Neuronal stem cell (in vitro differentiated cells): ENCODE measurements around the gene TNRC18.
"Not testable (repeated sequence)": the region's sequence is repeated elsewhere in the genome, so short reads cannot be mapped to it uniquely, and the experiment has no call there.

Source experiments
- DNase-seq: peaks from one replicate; pipeline ENCODE4 v3.0.0-alpha.2; 2013; ENCODE audit warnings: low spot score
- H2AFZ ChIP-seq: one replicate; pipeline ENCODE4 v1.6.1; 2013; ENCODE audit warnings: mild to moderate bottlenecking, low read length, inconsistent platforms
- H2AK5ac ChIP-seq: 2 replicates; pipeline ENCODE4 v1.6.1; 2013; ENCODE audit warnings: low read depth, mild to moderate bottlenecking, inconsistent platforms, low read length, moderate library complexity, mixed read lengths
- H2BK120ac ChIP-seq: 2 replicates; pipeline ENCODE4 v1.6.1; 2013; ENCODE audit warnings: low read depth, mild to moderate bottlenecking, inconsistent platforms, low read length, moderate library complexity, mixed read lengths
- H2BK12ac ChIP-seq: one replicate; pipeline ENCODE4 v1.6.1; 2013; ENCODE audit warnings: low read length, inconsistent platforms
- H2BK15ac ChIP-seq: 2 replicates; pipeline ENCODE4 v1.6.1; 2013; ENCODE audit warnings: mild to moderate bottlenecking, low read length, inconsistent platforms, mixed read lengths
- H2BK5ac ChIP-seq: one replicate; pipeline ENCODE4 v1.6.1; 2013; ENCODE audit warnings: inconsistent platforms, mild to moderate bottlenecking, low read length, moderate library complexity
- H3K14ac ChIP-seq: one replicate; pipeline ENCODE4 v1.6.1; 2013; ENCODE audit warnings: low read length, inconsistent platforms
- H3K18ac ChIP-seq: 2 replicates; pipeline ENCODE4 v1.6.1; 2013; ENCODE audit warnings: low read length, inconsistent platforms
- H3K23ac ChIP-seq: 2 replicates; pipeline ENCODE4 v1.6.1; 2013; ENCODE audit warnings: low read depth, mild to moderate bottlenecking, mixed read lengths, low read length, inconsistent platforms; ENCODE audit not compliant: poor library complexity
- H3K27ac ChIP-seq: replicated peaks from 3 replicates; pipeline ENCODE4 v1.5.1; 2013; ENCODE audit warnings: low read length, inconsistent platforms
- H3K27me3 ChIP-seq, 3 experiments: 2 replicates each; pipeline ENCODE4 v1.6.1; 2013; ENCODE audit warnings: low read length in 3 of 3, mild to moderate bottlenecking in 2 of 3, inconsistent platforms in 1 of 3, low read depth in 1 of 3, mixed read lengths in 1 of 3, moderate library complexity in 1 of 3; ENCODE audit not compliant: control insufficient read depth in 3 of 3, insufficient read depth in 3 of 3
- H3K36me3 ChIP-seq, 2 donors: replicated peaks in 1 of 2; 2 replicates each; pipeline ENCODE4 v1.6.1; 2013; ENCODE audit warnings: low read length in 2 of 2; ENCODE audit not compliant: control insufficient read depth in 2 of 2, insufficient read depth in 2 of 2
- H3K4ac ChIP-seq: 2 replicates; pipeline ENCODE4 v1.6.1; 2013; ENCODE audit warnings: inconsistent platforms, mild to moderate bottlenecking, low read length, moderate library complexity
- H3K4me1 ChIP-seq, 2 donors: 1 replicate in 1 of 2; 2 replicates in 1 of 2; pipeline ENCODE4 v1.6.1; 2013; ENCODE audit warnings: low read length in 2 of 2, low read depth in 1 of 2; ENCODE audit not compliant: control insufficient read depth in 2 of 2, insufficient read depth in 1 of 2
- H3K4me2 ChIP-seq: one replicate; pipeline ENCODE4 v1.6.1; 2013; ENCODE audit warnings: mild to moderate bottlenecking, low read length, inconsistent platforms; ENCODE audit not compliant: insufficient read depth, poor library complexity, severe bottlenecking
- H3K4me3 ChIP-seq, 2 donors: 2 replicates each; pipeline ENCODE4 v1.5.1; 2013; ENCODE audit warnings: low read length in 2 of 2, mild to moderate bottlenecking in 2 of 2, inconsistent platforms in 1 of 2, moderate library complexity in 1 of 2
- H3K79me1 ChIP-seq: one replicate; pipeline ENCODE4 v1.6.1; 2013; ENCODE audit warnings: low read depth, mild to moderate bottlenecking, inconsistent platforms, low read length, moderate library complexity
- H3K9ac ChIP-seq: one replicate; pipeline ENCODE4 v1.6.1; 2013; ENCODE audit warnings: mild to moderate bottlenecking, low read depth, low read length, inconsistent platforms; ENCODE audit not compliant: poor library complexity
- H3K9me3 ChIP-seq, 2 donors: replicated peaks in 1 of 2; 2 replicates each; pipeline versions ENCODE3 to v1.6.1; 2013; ENCODE audit warnings: low read length in 2 of 2, mild to moderate bottlenecking in 2 of 2, inconsistent platforms in 1 of 2, low read depth in 1 of 2, mixed read lengths in 1 of 2, moderate library complexity in 1 of 2; ENCODE audit not compliant: control insufficient read depth in 2 of 2, insufficient read depth in 1 of 2
- H4K8ac ChIP-seq: one replicate; pipeline ENCODE4 v1.6.1; 2013; ENCODE audit warnings: low read depth, mild to moderate bottlenecking, inconsistent platforms, low read length, moderate library complexity
- H4K91ac ChIP-seq: one replicate; pipeline ENCODE4 v1.6.1; 2013; ENCODE audit warnings: low read length, low read depth, mild to moderate bottlenecking, inconsistent platforms; ENCODE audit not compliant: poor library complexity
- WGBS, 2 donors: extraction: QIAGEN DNeasy Blood & Tissue Kit; methylation state at CpG; one replicate each; pipeline ENCODE4 v1.1.7; 2013; ENCODE audit warnings: missing lambda C conversion rate in 2 of 2, mixed read lengths in 1 of 2; ENCODE audit not compliant: insufficient read length in 2 of 2, insufficient replicate concordance in 1 of 2; ENCODE audit errors: extremely low coverage in 2 of 2; 5-methylcytosine and 5-hydroxymethylcytosine counted together

Gene TNRC18

DNA sequence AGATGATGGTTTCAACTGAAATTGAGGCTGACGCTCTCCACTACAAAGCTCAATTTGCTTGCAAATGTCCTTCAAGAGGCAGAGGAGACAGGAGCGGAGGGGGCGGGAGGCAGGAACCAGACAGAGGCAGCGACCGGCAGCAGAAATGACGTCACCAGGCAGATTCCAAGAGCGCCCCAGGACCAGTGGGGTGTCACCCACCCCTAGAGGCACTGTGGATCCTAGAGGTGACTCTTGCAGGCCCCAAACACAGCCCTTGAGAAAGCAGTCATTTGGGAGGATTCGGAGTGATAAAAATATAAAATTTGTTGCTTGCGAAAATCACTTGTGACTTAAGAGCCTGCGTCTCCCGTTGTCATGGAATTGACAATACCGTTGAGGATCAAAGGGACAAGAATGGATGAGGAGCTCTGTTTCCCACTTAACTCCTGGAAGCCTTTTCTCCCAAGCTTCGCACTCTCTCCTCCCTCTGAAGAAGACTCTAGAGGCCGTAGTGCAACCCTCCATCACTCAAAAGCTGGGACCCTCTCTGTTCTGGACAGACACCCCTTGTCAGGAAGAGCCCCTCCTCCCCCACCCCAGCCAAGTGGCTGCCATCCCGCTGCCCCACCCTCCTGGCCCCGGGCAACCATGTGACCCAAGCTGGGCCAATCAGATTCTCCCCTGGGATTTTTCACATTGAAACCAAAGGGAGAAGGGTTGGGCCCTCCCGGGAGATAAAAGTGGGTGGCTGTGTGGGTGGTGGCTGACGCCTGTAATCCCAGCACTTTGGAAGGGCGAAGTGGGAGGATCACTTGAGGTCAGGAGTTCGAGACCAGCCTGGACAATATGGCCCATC lies 157.2 kb downstream of the TNRC18 start:
- Histone ChIP-seq H4K91ac (no peak overlapping the region), H2BK120ac (no peak overlapping the region), H3K23ac (peak overlapping the region; percentile 67), H3K14ac (no peak overlapping the region), H3K4ac (no peak overlapping the region), H2BK5ac (no peak overlapping the region), H3K4me2 (no peak overlapping the region), H3K27ac (no peak overlapping the region), H3K9ac (no peak overlapping the region), H3K4me1 (peaks cover 12 to 17% of the 10 kb centered on the region in 2 donors), H3K4me3 (no peak overlapping the region), H2AK5ac (no peak overlapping the region), H3K9me3 (no peaks in the 10 kb centered on the region), H3K36me3 (no peaks in the 10 kb centered on the region), H4K8ac (no peak overlapping the region), H2BK12ac (no peak overlapping the region), H3K27me3 (no peaks in the 10 kb centered on the region), H2BK15ac (no peak overlapping the region), H2AFZ (peak overlapping the region; percentile 89), H3K79me1 (no peaks in the 10 kb centered on the region), H3K18ac (peak overlapping the region; percentile 7)
- DNase-seq: no peak
- no CpG with 5 or more reads among the region's 20 CpGs for WGBS, 2 donors

DNA sequence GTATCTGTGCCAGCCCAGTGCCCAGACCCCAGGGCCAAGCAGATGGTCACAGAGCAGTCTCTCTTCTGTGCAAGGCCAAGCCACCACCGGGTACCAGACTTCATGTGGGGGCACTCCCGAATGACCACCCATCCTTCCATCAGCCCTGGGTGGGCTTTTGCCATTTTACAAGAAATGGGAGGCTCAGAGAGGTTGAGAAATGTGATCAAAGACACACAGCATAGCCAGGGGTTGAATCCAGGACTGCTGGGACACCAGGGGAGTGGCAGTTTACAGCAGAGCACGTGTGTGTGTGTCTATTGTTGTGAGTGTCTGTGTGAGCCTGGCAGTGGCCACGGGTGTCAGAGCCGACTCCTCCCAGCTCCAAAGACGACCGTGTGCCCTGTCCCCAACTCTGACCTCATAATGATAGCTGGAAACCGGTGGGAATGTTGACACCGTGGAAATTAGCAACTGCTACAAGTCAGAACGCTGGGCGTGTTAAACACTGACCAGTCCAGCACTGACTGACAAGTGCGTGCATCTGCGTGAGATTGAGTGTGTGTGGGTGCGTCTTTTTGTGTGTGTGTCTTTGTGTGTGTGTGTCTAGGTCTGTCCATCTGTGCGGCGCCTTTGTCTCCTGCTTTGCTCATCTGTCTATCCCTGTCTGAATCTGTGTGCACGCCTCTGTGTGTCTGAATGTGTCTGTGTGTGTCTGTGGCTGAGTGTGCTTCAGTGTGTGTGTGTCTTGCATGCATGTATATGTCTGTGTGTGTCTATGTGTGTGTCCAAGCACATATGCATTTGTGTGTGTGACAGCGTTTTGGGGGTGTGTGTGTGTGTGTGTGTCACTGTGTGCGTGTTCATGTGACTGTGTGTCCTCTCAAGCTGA lies 158.1 kb downstream of the TNRC18 start:
- H3K9me3 ChIP-seq: no peaks in the 10 kb centered on the region
- no peak overlapping the region for H2BK12ac ChIP-seq
- no peaks in the 10 kb centered on the region for H3K36me3 ChIP-seq
- no peak overlapping the region for H4K91ac ChIP-seq
- no peak overlapping the region for H3K27ac ChIP-seq
- H2AK5ac ChIP-seq: peak overlapping the region; percentile 68
- no peaks in the 10 kb centered on the region for H3K79me1 ChIP-seq
- no CpG with 5 or more reads among the region's 19 CpGs for WGBS, 2 donors
- H2BK5ac ChIP-seq: no peak overlapping the region
- H2BK15ac ChIP-seq: no peak overlapping the region
- no peak for DNase-seq
- no peak overlapping the region for H3K14ac ChIP-seq
- H3K9ac ChIP-seq: peak overlapping the region; percentile 44
- H3K18ac ChIP-seq: peak overlapping the region; percentile 27
- H3K4me1 ChIP-seq: peaks cover 10 to 17% of the 10 kb centered on the region in 2 donors
- peak overlapping the region; percentile 89 for H2AFZ ChIP-seq
- no peak overlapping the region for H3K4me2 ChIP-seq
- H3K27me3 ChIP-seq: no peaks in the 10 kb centered on the region
- no peak overlapping the region for H3K4ac ChIP-seq
- H4K8ac ChIP-seq: no peak overlapping the region
- no peak overlapping the region for H2BK120ac ChIP-seq
- H3K4me3 ChIP-seq: peak overlapping the region in 1 of 2 donors; percentile 9
- peak overlapping the region; percentile 67 for H3K23ac ChIP-seq

GRCh38 chr7:5263066-5263465 lies 160.6 kb downstream of the TNRC18 start:
- not testable (repeated sequence) for H3K9ac ChIP-seq, H2BK5ac ChIP-seq, H3K36me3 ChIP-seq, H4K91ac ChIP-seq, H3K4me3 ChIP-seq, H4K8ac ChIP-seq, H3K4ac ChIP-seq, H3K9me3 ChIP-seq, H3K27me3 ChIP-seq, H3K27ac ChIP-seq, H2AK5ac ChIP-seq, H3K79me1 ChIP-seq, H3K18ac ChIP-seq, H3K23ac ChIP-seq, H2BK120ac ChIP-seq, H2BK15ac ChIP-seq, H3K14ac ChIP-seq, H2BK12ac ChIP-seq, H3K4me2 ChIP-seq, DNase-seq
- Histone ChIP-seq H2AFZ (peak overlapping the region; percentile 72), H3K4me1 (peaks cover 9 to 17% of the 10 kb centered on the region in 2 donors)
- no CpG with 5 or more reads among the region's 10 CpGs for WGBS, 2 donors

GRCh38 chr7:5260530-5261068 lies 163.0 kb downstream of the TNRC18 start:
- WGBS, 2 donors: no CpG with 5 or more reads among the region's 15 CpGs
- not testable (repeated sequence) for DNase-seq
- peak overlapping the region; percentile 21 for H3K9ac ChIP-seq

More at GRCh38 chr7:5260530-5261068, 163.0 kb downstream of the TNRC18 start:
- H3K4ac ChIP-seq, H3K9me3 ChIP-seq, H2BK5ac ChIP-seq, H3K36me3 ChIP-seq, H2BK120ac ChIP-seq, H3K79me1 ChIP-seq, H2BK12ac ChIP-seq, H3K23ac ChIP-seq, H3K4me1 ChIP-seq, H2AFZ ChIP-seq, H4K8ac ChIP-seq, H4K91ac ChIP-seq, H3K4me2 ChIP-seq, H3K4me3 ChIP-seq, H3K27me3 ChIP-seq, H3K14ac ChIP-seq, H3K27ac ChIP-seq: not testable (repeated sequence)
- Histone ChIP-seq H2AK5ac (peak overlapping the region; percentile 47), H3K18ac (peak overlapping the region; percentile 35), H2BK15ac (peak overlapping the region; percentile 85)
